A673 (cell line): ENCODE results near the gene ANKRD27.

Source experiments
- CTCF ChIP-seq: fragments of 300-800, 200-600 bp; sonication (generic); conservative IDR thresholded peaks from 2 replicates; pipeline ENCODE4 v1.5.1; 2017; ENCODE audit warnings: low read depth, mild to moderate bottlenecking, antibody characterized with exemption, low read length, moderate library complexity, mixed read lengths
- EZH2 ChIP-seq: fragments of 200-600 bp; sonication (generic); IDR thresholded peaks from 2 replicates; pipeline ENCODE4 v1.6.1; 2017; ENCODE audit warnings: borderline replicate concordance, low read depth, mild to moderate bottlenecking, mixed read lengths, antibody characterized with exemption, low read length; ENCODE audit not compliant: poor library complexity, severe bottlenecking

GRCh38 chr19:32627714-32628270, 47.2 kb downstream of the ANKRD27 start:
- TF ChIP-seq CTCF (no peak), EZH2 (no peak)
